Measurements from ENCODE around the gene ANK3. TPM values are rescaled to one million over a fixed set of nuclear protein-coding genes. Genes with fewer than 3 reads are reported as not detected.

The ANK3 gene
- total RNA-seq, 1 experiment from 2014 or later: 15.3 TPM

GRCh38 chr10:60346661-60347060, 43.0 kb downstream of the ANK3 start:
- ATAC-seq: no peak
- CTCF ChIA-PET: no interaction called here
- intact Hi-C loops (cut with micrococcal nuclease): no loop called here

GRCh38 chr10:60343254-60343653, 46.4 kb downstream of the ANK3 start:
- H3K27me3 ChIP-seq (ENCODE audit: insufficient read depth, low read length): no peaks in the 10 kb centered on the region
- ChIA-PET CTCF (no interaction called here), POLR2A (no interaction called here), RAD21 (ENCODE audit: low non-redundant PET in 1 of 2, low total read pairs in 2 of 2, uncharacterized antibody in 2 of 2, unreplicated experiment in 2 of 2) (no interaction called here)
- no peak overlapping the region for H3K4me3 ChIP-seq (replicated peaks in 1 of 2; ENCODE audit: low read depth in 1 of 2, low read length in 2 of 2)
- no peak overlapping the region for H3K27ac ChIP-seq (ENCODE audit: low read depth, low read length)
- no peak for ATAC-seq
- no peaks in the 10 kb centered on the region for H3K9me3 ChIP-seq (ENCODE audit: control insufficient read depth in 1 of 2, insufficient read depth in 1 of 2, low read depth in 1 of 2, low read length in 2 of 2)
- no peak overlapping the region for H2AFZ ChIP-seq (ENCODE audit: low read depth, low read length, poor library complexity, severe bottlenecking)
- no peaks in the 10 kb centered on the region for H3K4me1 ChIP-seq (ENCODE audit: control insufficient read depth in 1 of 2, insufficient read depth in 2 of 2, low read length in 2 of 2)
- intact Hi-C loops (cut with micrococcal nuclease): no loop called here
- H3K9me2 ChIP-seq (ENCODE audit: insufficient read depth): no peaks in the 10 kb centered on the region
- BruUV-seq (replicated peaks): no TSS peak
- no peak overlapping the region for H3K9ac ChIP-seq (ENCODE audit: low read length)
- no peaks in the 10 kb centered on the region for H4K20me1 ChIP-seq (ENCODE audit: insufficient read depth)
- no peaks in the 10 kb centered on the region for H3K36me3 ChIP-seq (ENCODE audit: control insufficient read depth in 1 of 2, insufficient read depth in 2 of 2, low read length in 2 of 2)
- no peaks in the 10 kb centered on the region for H3K79me2 ChIP-seq (ENCODE audit: insufficient read depth, low read length)
- H3K4me2 ChIP-seq (ENCODE audit: low read length): no peak overlapping the region
- DNase-seq (ENCODE audit: low read depth, low spot score): no peak
- no peak for TF ChIP-seq EZH2 (IDR thresholded peaks at IDR 0.05)
- TF ChIP-seq ZFX (IDR thresholded peaks at IDR 0.05): no peak
- no peak for TF ChIP-seq SP1 (IDR thresholded peaks at IDR 0.05; ENCODE audit: low read depth)
- no peak for TF ChIP-seq SIN3A (IDR thresholded peaks at IDR 0.05; ENCODE audit: low read depth)
- TF ChIP-seq ELF1 (IDR thresholded peaks at IDR 0.05; ENCODE audit: borderline replicate concordance, low read depth): no peak
- no peak for TF ChIP-seq RAD21 (IDR thresholded peaks at IDR 0.05; ENCODE audit: low read depth)
- no peak for TF ChIP-seq CBX3 (IDR thresholded peaks at IDR 0.05; ENCODE audit: low read depth)
- TF ChIP-seq, protein P1, sequence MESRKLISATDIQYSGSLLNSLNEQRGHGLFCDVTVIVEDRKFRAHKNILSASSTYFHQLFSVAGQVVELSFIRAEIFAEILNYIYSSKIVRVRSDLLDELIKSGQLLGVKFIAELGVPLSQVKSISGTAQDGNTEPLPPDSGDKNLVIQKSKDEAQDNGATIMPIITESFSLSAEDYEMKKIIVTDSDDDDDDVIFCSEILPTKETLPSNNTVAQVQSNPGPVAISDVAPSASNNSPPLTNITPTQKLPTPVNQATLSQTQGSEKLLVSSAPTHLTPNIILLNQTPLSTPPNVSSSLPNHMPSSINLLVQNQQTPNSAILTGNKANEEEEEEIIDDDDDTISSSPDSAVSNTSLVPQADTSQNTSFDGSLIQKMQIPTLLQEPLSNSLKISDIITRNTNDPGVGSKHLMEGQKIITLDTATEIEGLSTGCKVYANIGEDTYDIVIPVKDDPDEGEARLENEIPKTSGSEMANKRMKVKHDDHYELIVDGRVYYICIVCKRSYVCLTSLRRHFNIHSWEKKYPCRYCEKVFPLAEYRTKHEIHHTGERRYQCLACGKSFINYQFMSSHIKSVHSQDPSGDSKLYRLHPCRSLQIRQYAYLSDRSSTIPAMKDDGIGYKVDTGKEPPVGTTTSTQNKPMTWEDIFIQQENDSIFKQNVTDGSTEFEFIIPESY (IDR thresholded peaks at IDR 0.05; ENCODE audit: extremely low read depth, insufficient replicate concordance, low read length): no peak
- TF ChIP-seq POLR2A (IDR thresholded peaks at IDR 0.05; ENCODE audit: borderline replicate concordance, extremely low read depth, insufficient read depth, insufficient read length): no peak
- TF ChIP-seq FOSL1 (IDR thresholded peaks at IDR 0.05; ENCODE audit: low read depth): no peak
- TF ChIP-seq, protein P2, sequence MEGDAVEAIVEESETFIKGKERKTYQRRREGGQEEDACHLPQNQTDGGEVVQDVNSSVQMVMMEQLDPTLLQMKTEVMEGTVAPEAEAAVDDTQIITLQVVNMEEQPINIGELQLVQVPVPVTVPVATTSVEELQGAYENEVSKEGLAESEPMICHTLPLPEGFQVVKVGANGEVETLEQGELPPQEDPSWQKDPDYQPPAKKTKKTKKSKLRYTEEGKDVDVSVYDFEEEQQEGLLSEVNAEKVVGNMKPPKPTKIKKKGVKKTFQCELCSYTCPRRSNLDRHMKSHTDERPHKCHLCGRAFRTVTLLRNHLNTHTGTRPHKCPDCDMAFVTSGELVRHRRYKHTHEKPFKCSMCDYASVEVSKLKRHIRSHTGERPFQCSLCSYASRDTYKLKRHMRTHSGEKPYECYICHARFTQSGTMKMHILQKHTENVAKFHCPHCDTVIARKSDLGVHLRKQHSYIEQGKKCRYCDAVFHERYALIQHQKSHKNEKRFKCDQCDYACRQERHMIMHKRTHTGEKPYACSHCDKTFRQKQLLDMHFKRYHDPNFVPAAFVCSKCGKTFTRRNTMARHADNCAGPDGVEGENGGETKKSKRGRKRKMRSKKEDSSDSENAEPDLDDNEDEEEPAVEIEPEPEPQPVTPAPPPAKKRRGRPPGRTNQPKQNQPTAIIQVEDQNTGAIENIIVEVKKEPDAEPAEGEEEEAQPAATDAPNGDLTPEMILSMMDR (IDR thresholded peaks at IDR 0.05 in 2 of 3, conservative IDR thresholded peaks at IDR 0.05 in 1 of 3; ENCODE audit: borderline replicate concordance in 1 of 3, insufficient read depth in 1 of 3, low read depth in 2 of 3, low read length in 2 of 3): no peak

More at GRCh38 chr10:60346661-60347060, 43.0 kb downstream of the ANK3 start:
- POLR2A ChIA-PET: no interaction called here
- H3K27ac ChIP-seq (ENCODE audit: low read depth, low read length): no peak overlapping the region
- no TSS peak for BruUV-seq (replicated peaks)
- no peaks in the 10 kb centered on the region for H3K27me3 ChIP-seq (ENCODE audit: insufficient read depth, low read length)
- no peaks in the 10 kb centered on the region for H3K4me1 ChIP-seq (ENCODE audit: control insufficient read depth in 1 of 2, insufficient read depth in 2 of 2, low read length in 2 of 2)
- TF ChIP-seq, protein P1 (IDR thresholded peaks at IDR 0.05; ENCODE audit: extremely low read depth, insufficient replicate concordance, low read length): no peak
- TF ChIP-seq, protein P3, sequence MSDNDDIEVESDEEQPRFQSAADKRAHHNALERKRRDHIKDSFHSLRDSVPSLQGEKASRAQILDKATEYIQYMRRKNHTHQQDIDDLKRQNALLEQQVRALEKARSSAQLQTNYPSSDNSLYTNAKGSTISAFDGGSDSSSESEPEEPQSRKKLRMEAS (IDR thresholded peaks at IDR 0.05): no peak
- TF ChIP-seq ZNF274 (IDR thresholded peaks at IDR 0.05; ENCODE audit: low read depth, low read length) (no peak), SRF (IDR thresholded peaks at IDR 0.05; ENCODE audit: low read depth) (no peak), YY1 (IDR thresholded peaks at IDR 0.05; ENCODE audit: extremely low read depth, insufficient replicate concordance, low read depth, low read length) (no peak), CBX3 (IDR thresholded peaks at IDR 0.05; ENCODE audit: low read depth) (no peak), FOSL1 (IDR thresholded peaks at IDR 0.05; ENCODE audit: low read depth) (no peak), TCF7L2 (IDR thresholded peaks at IDR 0.05; ENCODE audit: borderline replicate concordance, extremely low read depth, insufficient read depth, insufficient read length) (no peak)
- no peaks in the 10 kb centered on the region for H3K9me2 ChIP-seq (ENCODE audit: insufficient read depth)
- H3K4me3 ChIP-seq (replicated peaks in 1 of 2; ENCODE audit: low read depth in 1 of 2, low read length in 2 of 2): no peak overlapping the region
- H3K9ac ChIP-seq (ENCODE audit: low read length): no peak overlapping the region
- no peaks in the 10 kb centered on the region for H3K79me2 ChIP-seq (ENCODE audit: insufficient read depth, low read length)
- RAD21 ChIA-PET (ENCODE audit: low non-redundant PET in 1 of 2, low total read pairs in 2 of 2, uncharacterized antibody in 2 of 2, unreplicated experiment in 2 of 2): no interaction called here
- no peaks in the 10 kb centered on the region for H4K20me1 ChIP-seq (ENCODE audit: insufficient read depth)
- H3K9me3 ChIP-seq (ENCODE audit: control insufficient read depth in 1 of 2, insufficient read depth in 1 of 2, low read depth in 1 of 2, low read length in 2 of 2): no peaks in the 10 kb centered on the region
- no peaks in the 10 kb centered on the region for H3K36me3 ChIP-seq (ENCODE audit: control insufficient read depth in 1 of 2, insufficient read depth in 2 of 2, low read length in 2 of 2)
- H2AFZ ChIP-seq (ENCODE audit: low read depth, low read length, poor library complexity, severe bottlenecking): no peak overlapping the region
- H3K4me2 ChIP-seq (ENCODE audit: low read length): no peak overlapping the region
- no peak for DNase-seq (ENCODE audit: low read depth, low spot score)
